WERI-Rb-1 (cell line): ENCODE results near the gene KBTBD7.

ENCODE experiments used
- DNase-seq: peaks from one replicate; pipeline ENCODE4 v3.0.0-alpha.2; 2020
- H3K27ac ChIP-seq: fragments of 250-450 bp; sonication (Bioruptor Pico); 2 replicates; pipeline ENCODE4 v1.5.1; 2020; ENCODE audit warnings: mild to moderate bottlenecking, moderate library complexity
- H3K27me3 ChIP-seq: fragments of 250-450 bp; sonication (Bioruptor Pico); 2 replicates; pipeline ENCODE4 v1.5.1; 2021; ENCODE audit warnings: mild to moderate bottlenecking, low read depth, moderate library complexity; ENCODE audit not compliant: insufficient read depth, severe bottlenecking
- H3K36me3 ChIP-seq: fragments of 250-450 bp; sonication (Bioruptor Pico); 2 replicates; pipeline ENCODE4 v1.5.1; 2020; ENCODE audit warnings: mild to moderate bottlenecking, moderate library complexity
- H3K4me3 ChIP-seq: 2 replicates; pipeline ENCODE4 v1.5.1; 2011; ENCODE audit warnings: low read depth, mild to moderate bottlenecking, control low read depth, low read length
- H3K9me3 ChIP-seq: fragments of 250-450 bp; sonication (Bioruptor Pico); 2 replicates; pipeline ENCODE4 v1.5.1; 2021; ENCODE audit warnings: mild to moderate bottlenecking, moderate library complexity; ENCODE audit not compliant: severe bottlenecking
- CTCF ChIP-seq: IDR thresholded peaks from 2 replicates; pipeline ENCODE4 v1.5.1; 2011; ENCODE audit warnings: low read depth, mild to moderate bottlenecking, control low read depth, inconsistent platforms, low read length

KBTBD7 gene

GRCh38 chr13:41231025-41231677, 36.8 kb upstream of the KBTBD7 start:
- Histone ChIP-seq H3K9me3 (no peaks in the 10 kb centered on the region), H3K27me3 (no peaks in the 10 kb centered on the region), H3K27ac (no peak overlapping the region), H3K4me3 (no peak overlapping the region), H3K36me3 (no peaks in the 10 kb centered on the region)
- no peak for DNase-seq
- no peak for TF ChIP-seq CTCF

DNA sequence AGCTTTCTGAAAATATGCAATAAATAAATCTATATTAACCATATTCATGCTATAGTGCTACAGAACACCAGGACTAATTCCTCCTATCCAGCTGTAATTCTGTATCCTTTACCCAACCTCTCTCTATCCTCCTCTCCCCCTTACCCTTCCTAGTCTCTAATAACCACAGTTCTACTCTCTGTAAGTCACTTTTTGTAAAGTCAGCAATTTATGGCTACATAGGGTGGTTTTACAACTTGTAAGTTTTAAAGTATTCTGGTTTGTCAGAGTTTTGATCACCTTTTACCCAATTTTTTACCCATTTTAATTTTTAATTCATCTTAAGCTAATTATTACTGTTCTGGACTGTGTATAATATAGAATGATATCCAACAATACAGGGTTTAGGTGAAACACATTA, 35.0 kb upstream of the KBTBD7 start:
- H3K9me3 ChIP-seq, result no peaks in the 10 kb centered on the region
- H3K27me3 ChIP-seq, result no peaks in the 10 kb centered on the region
- DNase-seq, result no peak
- no peaks in the 10 kb centered on the region for H3K36me3 ChIP-seq
- no peak overlapping the region for H3K27ac ChIP-seq
- TF ChIP-seq CTCF, result no peak
- H3K4me3 ChIP-seq, result no peak overlapping the region

DNA sequence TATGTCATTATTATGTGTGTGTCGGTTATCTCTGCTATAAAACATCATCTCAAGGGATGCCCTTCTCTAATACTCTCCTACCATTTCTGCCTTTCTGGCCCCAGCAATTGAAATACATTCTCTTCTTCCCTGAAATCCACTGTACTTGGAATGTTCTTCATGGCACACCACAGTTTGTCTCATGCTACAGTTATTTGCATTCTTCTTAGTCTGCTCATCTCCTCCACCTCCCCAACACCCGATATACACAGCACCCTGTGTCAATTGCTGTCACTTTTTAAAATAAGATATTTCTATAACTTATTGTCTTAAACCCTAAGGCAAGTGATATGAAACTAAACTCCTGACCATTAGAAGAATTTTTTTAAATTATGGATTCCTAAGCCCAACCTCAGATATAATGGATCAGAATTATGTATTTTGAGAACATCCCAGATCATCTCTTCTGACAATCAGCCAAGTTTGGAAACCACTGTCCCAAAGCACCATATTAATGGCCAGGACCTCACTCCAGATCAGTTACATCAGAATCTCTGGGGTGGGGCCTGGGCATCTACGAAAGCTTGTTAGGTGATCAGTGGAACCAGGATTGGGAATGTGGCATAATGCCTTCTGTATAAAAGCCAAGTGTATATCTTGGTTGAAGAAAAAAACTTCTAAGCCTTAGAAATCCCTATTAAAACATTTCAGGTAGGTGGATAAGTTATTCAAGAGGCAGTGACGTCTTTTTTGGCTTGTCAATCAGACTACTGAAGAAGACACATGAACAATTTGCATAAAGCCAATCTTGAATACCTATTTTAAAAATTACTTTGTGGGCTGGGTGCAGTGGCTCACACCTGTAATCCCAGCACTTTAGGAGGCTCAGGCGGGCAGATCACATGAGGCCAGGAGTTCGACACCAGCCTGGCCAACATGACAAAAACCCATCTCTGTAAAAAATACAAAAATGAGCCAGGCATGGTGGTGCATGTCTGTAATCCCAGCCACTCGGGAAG, 30.0 kb upstream of the KBTBD7 start:
- H3K9me3 ChIP-seq, result no peaks in the 10 kb centered on the region
- no peak overlapping the region for H3K4me3 ChIP-seq
- H3K36me3 ChIP-seq, result no peaks in the 10 kb centered on the region
- DNase-seq, result no peak
- H3K27me3 ChIP-seq, result no peaks in the 10 kb centered on the region
- no peak for TF ChIP-seq CTCF
- no peak overlapping the region for H3K27ac ChIP-seq

DNA sequence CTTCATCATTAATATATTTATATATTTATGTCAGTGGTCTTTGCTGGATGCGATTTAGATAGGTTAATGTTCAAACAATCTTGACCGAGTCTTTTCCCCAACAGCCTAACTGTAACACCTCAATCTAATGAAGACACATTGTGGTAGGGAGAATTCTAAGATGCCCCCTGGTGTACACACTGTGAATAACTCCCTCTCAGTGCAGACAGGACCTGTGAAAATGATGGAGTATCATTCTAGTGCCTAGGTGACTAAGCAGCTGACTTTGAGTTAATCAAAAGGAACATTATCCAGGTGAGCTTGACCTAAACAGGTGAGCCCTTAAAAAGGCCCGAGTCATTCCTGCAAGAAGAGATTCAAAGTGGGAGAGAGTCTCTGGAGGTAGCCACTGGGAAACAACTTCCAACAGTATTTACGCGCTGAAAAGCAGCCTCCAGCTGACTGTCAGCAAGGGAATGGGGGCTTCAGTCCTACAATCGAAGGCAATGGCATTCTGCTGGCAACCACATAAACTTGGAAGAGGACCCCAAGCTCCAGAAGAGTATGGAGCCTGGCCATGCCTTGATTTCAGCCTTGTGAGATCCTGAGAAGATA, 28.0 kb upstream of the KBTBD7 start:
- Histone ChIP-seq H3K27me3 (no peaks in the 10 kb centered on the region), H3K9me3 (no peaks in the 10 kb centered on the region), H3K27ac (no peak overlapping the region), H3K4me3 (no peak overlapping the region), H3K36me3 (no peaks in the 10 kb centered on the region)
- peak; percentile 45 for TF ChIP-seq CTCF
- DNase-seq, result peak; percentile 16

DNA sequence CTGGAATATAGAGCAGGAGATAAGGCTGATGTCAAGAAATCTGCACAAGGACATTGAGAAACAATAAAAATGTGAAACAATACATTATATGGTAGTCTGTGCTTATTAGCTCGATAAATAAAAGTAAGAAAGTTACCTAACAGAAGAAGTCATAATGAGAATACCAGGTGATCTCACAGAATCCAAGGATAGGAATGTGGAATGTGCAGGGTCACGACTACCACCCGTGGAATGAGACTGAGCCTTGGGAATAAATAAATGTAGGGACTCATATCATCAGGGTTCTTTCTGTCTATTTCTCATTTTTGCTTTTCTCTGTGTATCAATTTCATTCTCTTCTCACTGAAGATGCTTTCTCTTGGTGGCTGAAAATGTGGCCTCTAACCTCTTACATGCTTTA, 26.0 kb upstream of the KBTBD7 start:
- no peak for TF ChIP-seq CTCF
- Histone ChIP-seq H3K36me3 (no peaks in the 10 kb centered on the region), H3K27me3 (no peaks in the 10 kb centered on the region), H3K9me3 (no peaks in the 10 kb centered on the region), H3K4me3 (no peak overlapping the region), H3K27ac (no peak overlapping the region)
- no peak for DNase-seq
